PC-3 (cell line): ENCODE results near the gene FZD10. TPM values are rescaled to one million over a fixed set of nuclear protein-coding genes. Genes with fewer than 3 reads are reported as not detected.

Source experiments
- ATAC-seq: fragments of 200-7000 bp; cut with Tn5 transposase; 2 replicates; pipeline ENCODE4 v1.9.1; 2020; ENCODE audit warnings: mild to moderate bottlenecking, moderate library complexity
- BruUV-seq: library from RNA; stranded (reverse); fragments of 400-500 nt; replicated peaks from 2 replicates; lab custom pipeline; 2021; lab: Mats Ljungman, UMichigan
- CTCF ChIA-PET: fragments of 300-600 bp; sonication (Branson Sonifier 250); formaldehyde crosslinking; loops from one replicate; lab custom pipeline; 2022; ENCODE audit warnings: antibody characterized with exemption; lab: Charles Lee
- POLR2A ChIA-PET: fragments of 300-600 bp; sonication (Branson Sonifier 250); formaldehyde crosslinking; loops from one replicate; lab custom pipeline; 2022; ENCODE audit warnings: antibody characterized with exemption; ENCODE audit not compliant: unreplicated experiment; lab: Charles Lee
- DNase-seq: peaks from one replicate; pipeline ENCODE4 v3.0.0-alpha.2; 2015
- H2AFZ ChIP-seq: fragments of 300-600 bp; sonication (generic); 2 replicates; pipeline ENCODE4 v1.6.0; 2016; ENCODE audit warnings: antibody characterized with exemption, low read length
- H3F3A ChIP-seq: fragments of 300-600 bp; sonication (generic); one replicate; pipeline ENCODE4 v1.6.0; 2017; ENCODE audit warnings: antibody characterized with exemption, low read length, control low read depth, mild to moderate bottlenecking; ENCODE audit not compliant: unreplicated experiment
- H3K27ac ChIP-seq: fragments of 300-600 bp; sonication (generic); 2 replicates; pipeline ENCODE4 v1.5.1; 2016; ENCODE audit warnings: mild to moderate bottlenecking, low read length
- H3K27me3 ChIP-seq: fragments of 300-600 bp; sonication (generic); 2 replicates; pipeline ENCODE4 v1.6.1; 2016; ENCODE audit warnings: low read length, mixed read lengths
- H3K36me3 ChIP-seq: fragments of 300-600 bp; sonication (generic); 2 replicates; pipeline ENCODE4 v1.6.1; 2016; ENCODE audit warnings: low read depth, mixed run types, low read length, mixed read lengths
- H3K4me1 ChIP-seq: fragments of 300-600 bp; sonication (generic); 2 replicates; pipeline ENCODE4 v1.5.1; 2016; ENCODE audit warnings: low read length; ENCODE audit not compliant: insufficient read depth
- H3K4me2 ChIP-seq: fragments of 300-600 bp; sonication (generic); 2 replicates; pipeline ENCODE4 v1.6.0; 2016; ENCODE audit warnings: low read length
- H3K4me3 ChIP-seq: fragments of 300-600 bp; sonication (generic); 2 replicates; pipeline ENCODE4 v1.5.1; 2016; ENCODE audit warnings: mild to moderate bottlenecking, low read length, mixed read lengths
- H3K79me2 ChIP-seq: fragments of 300-600 bp; sonication (generic); 2 replicates; pipeline ENCODE4 v1.6.1; 2017; ENCODE audit warnings: low read length, mixed read lengths
- H3K9ac ChIP-seq: fragments of 300-600 bp; sonication (generic); 2 replicates; pipeline ENCODE4 v1.6.0; 2016; ENCODE audit warnings: mild to moderate bottlenecking, low read length
- H3K9me2 ChIP-seq: fragments of 300-600 bp; sonication (generic); replicated peaks from 2 replicates; pipeline ENCODE4 v1.6.1; 2016; ENCODE audit warnings: mixed run types, low read length, mixed read lengths
- H3K9me3 ChIP-seq: fragments of 300-600 bp; sonication (generic); 2 replicates; pipeline ENCODE4 v1.6.1; 2016; ENCODE audit warnings: low read length, mixed read lengths
- H4K20me1 ChIP-seq: fragments of 300-600 bp; sonication (generic); 2 replicates; pipeline ENCODE4 v1.6.1; 2016; ENCODE audit warnings: low read length, mixed read lengths
- CTCF ChIP-seq: fragments of 300-600 bp; sonication (generic); conservative IDR thresholded peaks from 2 replicates; pipeline ENCODE4 v1.5.1; 2017; ENCODE audit warnings: antibody characterized with exemption, low read depth, mild to moderate bottlenecking, low read length
- EZH2 ChIP-seq: fragments of 300-600 bp; sonication (generic); IDR thresholded peaks from one replicate; pipeline ENCODE4 v1.6.1; 2017; ENCODE audit warnings: antibody characterized with exemption, mild to moderate bottlenecking, low read length; ENCODE audit not compliant: unreplicated experiment
- EZH2phosphoT487 ChIP-seq: fragments of 300-600 bp; sonication (generic); IDR thresholded peaks from 2 replicates; pipeline ENCODE4 v1.6.1; 2018; ENCODE audit warnings: mild to moderate bottlenecking, antibody characterized with exemption, low read length, borderline replicate concordance
- intact Hi-C: fragments of 100-400 bp; cut with micrococcal nuclease; formaldehyde crosslinking; loops from 2 replicates; pipeline ENCODE4 v1.9.0; 2023
- total RNA-seq: library from RNA; depleted of rRNA; stranded (reverse); fragments of >200 nt; gene quantifications from 2 replicates; pipeline ENCODE4 v1.2.3, GENCODE V29; 2014

The FZD10 gene
- total RNA-seq, 1 experiment from 2014 or later = not detected

DNA sequence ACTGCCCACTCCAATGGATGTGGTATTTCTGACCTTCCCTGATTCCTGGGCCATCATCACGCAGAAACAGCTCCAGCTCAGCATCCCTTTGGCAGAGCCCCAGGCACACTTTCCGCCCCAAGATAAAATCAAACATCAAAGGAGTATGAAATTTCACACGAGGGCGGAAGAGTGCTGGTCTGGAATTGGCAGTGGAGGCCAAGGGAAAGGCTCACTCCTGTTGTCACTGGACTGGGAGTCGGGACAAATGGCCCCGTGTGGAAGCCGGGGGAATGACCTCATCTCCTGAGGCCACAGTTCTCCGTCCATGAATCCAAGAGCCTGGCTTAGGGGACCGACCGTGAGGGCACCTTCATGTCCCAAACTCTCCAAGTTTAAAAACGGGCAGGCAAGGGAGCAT is 40.9 kb downstream of the FZD10 start:
- Histone ChIP-seq H3K4me2 (no peak overlapping the region), H3K9me2 (no peaks in the 10 kb centered on the region), H3K9me3 (no peaks in the 10 kb centered on the region), H3K27ac (no peak overlapping the region), H3K4me1 (no peaks in the 10 kb centered on the region), H2AFZ (no peak overlapping the region), H3F3A (no peaks in the 10 kb centered on the region), H3K27me3 (peaks cover 27% of the 10 kb centered on the region; the same call in 1 of the 2 replicates), H3K36me3 (no peaks in the 10 kb centered on the region), H3K79me2 (no peaks in the 10 kb centered on the region), H3K9ac (no peak overlapping the region), H4K20me1 (no peaks in the 10 kb centered on the region), H3K4me3 (no peak overlapping the region)
- CTCF ChIA-PET = no interaction called here
- intact Hi-C loops = no loop called here
- no peak for ATAC-seq
- POLR2A ChIA-PET = no interaction called here
- BruUV-seq = no TSS peak
- no peak for TF ChIP-seq EZH2phosphoT487
- no peak for TF ChIP-seq CTCF
- no peak for TF ChIP-seq EZH2
- no peak for DNase-seq

DNA sequence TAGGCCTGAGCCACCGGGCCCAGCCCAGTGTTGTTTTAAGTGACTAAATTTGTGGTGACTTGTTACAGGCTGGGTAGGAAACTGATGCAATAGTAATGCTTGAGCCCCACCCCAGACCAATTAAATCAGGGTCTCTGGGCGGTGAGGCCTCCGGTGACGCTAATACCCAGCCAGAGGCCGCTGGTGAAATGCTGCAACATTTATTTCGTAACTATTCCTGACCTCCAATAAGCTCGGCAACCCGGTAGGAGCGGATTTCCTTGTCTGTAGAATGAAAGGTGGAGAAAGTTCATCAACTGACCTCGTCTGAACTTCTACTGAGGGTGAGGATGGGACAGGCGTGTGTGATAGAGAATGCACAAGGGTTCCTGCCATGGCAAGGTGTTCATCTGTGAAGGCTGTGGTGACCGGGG is 42.3 kb downstream of the FZD10 start:
- POLR2A ChIA-PET = no interaction called here
- CTCF ChIA-PET = no interaction called here
- no peaks in the 10 kb centered on the region for H3K36me3 ChIP-seq

More for the DNA sequence above, 42.3 kb downstream of the FZD10 start:
- no peaks in the 10 kb centered on the region for H3F3A ChIP-seq
- no peak for TF ChIP-seq CTCF
- TF ChIP-seq EZH2phosphoT487 = no peak
- no peak for TF ChIP-seq EZH2
- H3K9ac ChIP-seq = no peak overlapping the region
- no peak overlapping the region for H3K27ac ChIP-seq
- no peaks in the 10 kb centered on the region for H3K79me2 ChIP-seq
- no peak for ATAC-seq
- H3K4me1 ChIP-seq = no peaks in the 10 kb centered on the region
- no peak overlapping the region for H2AFZ ChIP-seq
- intact Hi-C loops = no loop called here
- H3K9me3 ChIP-seq = no peaks in the 10 kb centered on the region
- H3K27me3 ChIP-seq = peaks cover 20% of the 10 kb centered on the region; the same call in 1 of the 2 replicates
- no TSS peak for BruUV-seq
- H4K20me1 ChIP-seq = no peaks in the 10 kb centered on the region
- H3K9me2 ChIP-seq = no peaks in the 10 kb centered on the region
- DNase-seq = no peak
- no peak overlapping the region for H3K4me3 ChIP-seq
- no peak overlapping the region for H3K4me2 ChIP-seq
